K562 (cell line): Measurements from ENCODE around the gene SCLY.

Experiments used
- CTBP1 ChIP-seq: fragments of 450-650 bp; IDR thresholded peaks from 2 replicates; pipeline ENCODE4 v1.6.1; 2016; ENCODE audit warnings: borderline replicate concordance
- TF ChIP-seq, protein P1 (sequence below): fragments of 250-450 bp; sonication (Bioruptor Pico); IDR thresholded peaks from 2 replicates; pipeline ENCODE4 v1.4.0; 2020; ENCODE audit warnings: mild to moderate bottlenecking

DNA sequence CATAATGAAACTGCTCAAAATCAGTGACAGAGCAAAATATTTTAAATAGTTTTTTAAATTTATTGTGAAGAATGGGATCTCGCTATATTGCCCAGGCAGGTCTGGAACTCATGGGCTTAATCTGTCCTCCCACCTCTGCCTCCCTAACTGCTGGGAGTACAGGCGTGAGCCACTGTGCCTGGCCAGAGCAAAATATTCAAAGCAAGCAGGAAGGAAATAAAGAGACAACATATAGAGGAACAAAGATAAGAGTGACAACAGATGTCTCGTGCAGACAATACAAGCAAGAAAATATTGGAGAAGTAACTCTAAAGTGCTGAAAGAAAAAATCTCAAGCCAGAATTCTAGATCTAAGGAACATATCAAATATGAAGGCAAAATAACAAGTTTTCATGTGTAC lies 5.0 kb upstream of the SCLY start:
- no peak for TF ChIP-seq CTBP1
- TF ChIP-seq, protein P1, sequence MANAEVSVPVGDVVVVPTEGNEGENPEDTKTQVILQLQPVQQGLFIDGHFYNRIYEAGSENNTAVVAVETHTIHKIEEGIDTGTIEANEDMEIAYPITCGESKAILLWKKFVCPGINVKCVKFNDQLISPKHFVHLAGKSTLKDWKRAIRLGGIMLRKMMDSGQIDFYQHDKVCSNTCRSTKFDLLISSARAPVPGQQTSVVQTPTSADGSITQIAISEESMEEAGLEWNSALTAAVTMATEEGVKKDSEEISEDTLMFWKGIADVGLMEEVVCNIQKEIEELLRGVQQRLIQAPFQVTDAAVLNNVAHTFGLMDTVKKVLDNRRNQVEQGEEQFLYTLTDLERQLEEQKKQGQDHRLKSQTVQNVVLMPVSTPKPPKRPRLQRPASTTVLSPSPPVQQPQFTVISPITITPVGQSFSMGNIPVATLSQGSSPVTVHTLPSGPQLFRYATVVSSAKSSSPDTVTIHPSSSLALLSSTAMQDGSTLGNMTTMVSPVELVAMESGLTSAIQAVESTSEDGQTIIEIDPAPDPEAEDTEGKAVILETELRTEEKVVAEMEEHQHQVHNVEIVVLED (CRISPR knock-in tag): no peak
